HG03095 (cell line): ENCODE results near the gene ACTR10.

Experiments
- ATAC-seq: cut with Tn5 transposase; IDR thresholded peaks from one replicate; pipeline ENCODE4 v1.9.1; 2021; ENCODE audit warnings: moderate library complexity; ENCODE audit not compliant: unreplicated experiment

Gene ACTR10

DNA sequence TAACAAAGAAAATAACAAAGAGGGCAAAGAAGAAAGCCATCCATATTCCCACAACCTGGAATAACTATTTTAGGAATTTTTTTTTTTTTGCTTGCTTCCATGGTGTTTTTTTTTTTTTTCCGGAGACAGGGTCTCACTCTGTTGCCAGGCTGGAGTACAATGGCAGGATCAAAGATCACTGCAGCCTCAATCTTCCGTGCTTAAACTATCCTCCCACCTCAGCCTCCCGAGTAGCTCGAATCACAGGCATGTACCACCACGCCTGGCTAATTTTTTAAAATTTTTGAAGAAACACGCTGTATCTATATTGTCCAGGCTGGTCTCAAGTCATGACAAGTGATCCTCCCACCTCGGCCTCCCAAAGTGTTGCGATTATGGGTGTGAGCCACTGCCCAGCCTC, 78.2 kb downstream of the ACTR10 start:
- no peak for ATAC-seq

DNA sequence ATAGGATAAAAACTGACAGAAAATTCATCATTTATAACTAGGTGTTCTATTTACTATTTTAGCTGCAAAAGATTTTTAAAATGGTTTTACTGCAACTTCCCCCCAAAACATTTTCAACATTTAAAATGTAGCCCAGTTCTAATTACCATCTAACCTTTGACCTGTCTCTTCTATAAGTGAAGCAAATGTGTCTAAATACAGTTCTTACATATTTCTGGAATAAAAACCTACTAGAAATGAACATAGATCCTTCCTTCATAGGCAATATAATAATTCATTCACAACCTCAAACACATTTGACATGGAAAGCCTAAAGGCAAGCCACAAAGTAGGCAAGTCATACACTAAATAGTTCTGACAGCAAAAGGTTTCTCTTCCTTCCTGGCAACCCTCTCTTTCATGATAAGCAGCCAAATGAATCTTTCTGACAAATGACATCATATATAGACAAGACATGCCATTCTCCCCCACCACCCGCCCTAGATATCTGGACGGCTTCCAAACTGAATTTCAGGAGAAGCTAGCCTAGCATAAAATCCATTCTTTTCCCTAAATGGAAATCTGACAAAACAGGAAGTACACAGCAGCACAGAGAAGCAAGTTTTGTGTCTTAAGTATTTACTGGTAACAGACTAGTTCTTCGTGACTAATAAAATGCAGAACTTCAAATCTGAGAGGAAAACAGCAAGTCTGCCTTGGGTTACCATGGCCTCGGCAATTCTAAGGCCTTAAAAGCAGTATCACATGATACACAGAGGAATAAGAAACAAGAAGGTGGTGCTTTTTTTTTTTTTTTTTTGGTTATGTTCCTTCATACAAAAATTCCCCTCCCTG, 81.2 kb downstream of the ACTR10 start:
- ATAC-seq = peak; percentile 58

DNA sequence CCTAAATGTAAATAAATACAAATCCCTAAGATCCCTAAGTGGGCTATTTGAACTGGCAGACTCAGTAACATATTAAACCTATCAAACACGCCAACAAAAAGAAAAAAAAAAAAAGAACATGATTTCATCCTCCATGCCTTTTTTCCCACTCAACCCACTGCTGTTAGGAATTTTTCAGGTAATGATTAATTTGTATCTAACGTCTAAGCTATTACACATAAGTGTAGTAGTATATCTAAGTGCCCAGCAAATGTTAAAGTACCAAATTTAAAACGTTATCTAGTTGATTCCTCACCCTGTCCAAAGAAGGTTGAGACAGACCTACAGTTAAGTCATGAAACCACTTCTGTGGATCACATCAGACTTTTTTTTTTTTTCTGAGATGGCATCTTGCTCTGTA, 82.0 kb downstream of the ACTR10 start:
- ATAC-seq = no peak

DNA sequence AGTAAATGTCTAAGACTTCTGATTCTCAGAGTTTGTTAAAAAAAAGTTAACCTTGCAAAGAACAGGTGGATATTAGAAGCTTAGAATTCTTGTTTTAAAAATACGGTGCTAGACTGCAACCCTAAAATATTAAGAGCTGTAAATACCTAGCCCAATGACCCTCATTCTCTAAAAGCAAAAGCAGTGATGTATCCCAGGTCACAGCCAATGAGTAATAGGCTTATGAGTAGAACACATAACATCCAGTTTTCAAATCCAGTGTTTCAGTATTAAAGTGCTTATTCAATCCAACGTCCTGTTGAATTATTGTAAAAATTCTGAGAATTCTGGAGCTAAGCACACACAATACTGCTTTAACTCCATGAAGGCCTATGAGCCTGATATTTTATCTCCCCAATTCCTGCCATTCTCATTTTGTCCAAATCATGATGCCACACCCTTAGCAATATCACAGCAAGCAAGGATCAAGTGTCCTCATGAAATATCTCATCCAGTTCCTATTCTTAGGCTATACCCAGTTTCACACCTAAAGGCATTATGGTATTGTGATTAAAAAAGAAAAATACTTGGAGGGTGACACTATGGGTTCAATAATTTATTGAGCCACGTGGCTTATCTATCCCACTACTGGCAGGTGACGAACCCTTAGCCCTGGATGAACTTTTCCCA, 83.1 kb downstream of the ACTR10 start:
- ATAC-seq = no peak

DNA sequence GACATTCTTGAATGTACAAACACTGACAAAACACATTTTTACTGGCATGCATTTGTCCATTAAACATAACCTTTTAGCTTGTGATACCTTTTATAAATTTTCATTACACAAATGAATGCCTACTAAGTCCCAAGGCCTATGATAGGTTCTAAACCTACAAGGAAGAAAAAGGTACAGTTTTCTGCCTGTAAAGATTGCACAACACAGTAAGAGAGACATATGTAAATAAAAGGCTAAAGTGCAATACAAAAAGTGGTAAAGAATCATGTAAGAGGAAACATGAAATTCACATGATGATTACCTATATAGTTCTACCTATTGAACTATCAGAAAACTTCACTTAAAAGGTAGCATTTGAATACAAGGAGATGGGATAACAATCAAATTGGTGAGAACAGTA, 83.8 kb downstream of the ACTR10 start:
- ATAC-seq = no peak

DNA sequence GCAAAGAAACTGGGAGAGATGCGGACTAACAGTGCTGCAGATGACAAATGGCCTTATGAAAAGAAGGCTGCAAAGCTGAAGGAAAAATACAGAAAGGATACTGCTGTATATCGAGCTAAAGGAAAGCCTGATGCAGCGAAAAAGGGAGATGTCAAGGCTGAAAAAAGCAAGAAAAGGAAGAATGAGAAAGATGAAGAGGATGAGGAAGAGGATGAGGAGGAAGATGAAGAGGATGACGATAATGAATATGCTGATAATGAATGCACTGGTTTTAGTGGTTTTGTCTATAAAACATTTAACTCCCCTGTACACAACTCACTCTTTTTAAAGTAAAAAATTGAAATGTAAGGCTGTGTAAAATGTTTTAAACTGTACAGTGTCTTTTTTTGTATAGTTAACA, 85.2 kb downstream of the ACTR10 start:
- ATAC-seq = no peak
